ENCODE data around the gene PPA1. TPM values are rescaled to one million over a fixed set of nuclear protein-coding genes. Genes with fewer than 3 reads are reported as not detected.

Gene PPA1
- total and polyA plus RNA-seq, 8 donors = 18.1 to 217 (median 125) TPM

DNA sequence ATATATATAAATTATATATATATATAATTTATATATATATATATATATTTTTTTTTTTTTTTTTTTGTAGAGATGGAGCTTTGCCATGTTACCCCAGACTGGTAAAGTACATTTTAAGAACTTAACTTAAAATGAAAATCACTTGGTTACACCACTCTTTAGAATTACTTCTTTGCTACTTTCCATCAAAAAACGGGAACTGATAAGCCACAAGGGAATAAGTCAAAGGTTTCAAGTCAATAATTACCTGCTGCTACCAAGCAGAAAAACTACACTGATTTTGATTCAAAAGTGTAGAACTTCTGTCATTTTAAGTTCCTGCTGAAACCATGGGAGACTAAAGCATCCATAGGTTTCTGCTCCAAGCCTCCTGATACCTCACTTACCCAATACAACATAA is 12.2 kb downstream of the PPA1 start:
- no peak for TF ChIP-seq EP300 (IDR thresholded peaks at IDR 0.05)
- no peak for TF ChIP-seq CTCF (IDR thresholded peaks at IDR 0.05)
- no peak for TF ChIP-seq POLR2AphosphoS5 (IDR thresholded peaks at IDR 0.05)
- TF ChIP-seq POLR2A (IDR thresholded peaks at IDR 0.05) = no peak
- peaks cover 4 to 21% (median 13%) of the 10 kb centered on the region in 4 donors for H3K4me1 ChIP-seq
- peak overlapping the region in 1 of 4 donors; percentile 6 for H3K4me3 ChIP-seq
- intact Hi-C loops (cut with DNase I; ENCODE audit: low total_unique reads) = loop anchor here (5.0 kb wide), 1 partner anchor 146 kb away; no protein-coding TSS in a partner anchor
- H3K27me3 ChIP-seq = no peaks in the 10 kb centered on the region
- WGBS, 5 donors = 3 to 37% (median 14%) methylated on average over 1 of the region's 1 CpG
- H3K9me3 ChIP-seq = no peaks in the 10 kb centered on the region
- H3K36me3 ChIP-seq = peaks cover 0 to 29% (median 27%) of the 10 kb centered on the region in 4 donors
- peak overlapping the region in 3 of 5 donors; percentile 24 to 49 (median 25) for H3K27ac ChIP-seq
- DNase-seq = no peak

DNA sequence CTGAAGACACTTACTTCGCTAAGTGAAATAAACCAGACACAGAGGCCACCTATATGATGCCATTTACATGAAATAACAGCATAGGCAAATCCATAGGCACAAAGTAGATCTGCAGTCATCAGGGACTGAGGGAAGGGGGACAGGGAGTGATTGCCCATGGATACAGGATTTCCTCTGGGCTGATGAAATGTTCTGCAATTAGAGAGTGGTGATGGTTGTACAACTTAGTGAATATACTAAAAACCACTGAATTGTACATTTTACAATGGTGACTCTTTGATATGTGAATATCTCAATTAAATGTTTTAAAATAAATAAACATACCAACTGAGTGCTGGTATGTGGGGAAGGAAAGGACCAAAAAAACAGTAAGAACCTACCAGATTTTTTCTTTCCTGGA is 20.4 kb downstream of the PPA1 start:
- TF ChIP-seq CTCF (IDR thresholded peaks at IDR 0.05) (no peak), POLR2A (IDR thresholded peaks at IDR 0.05) (no peak), POLR2AphosphoS5 (IDR thresholded peaks at IDR 0.05) (no peak), EP300 (IDR thresholded peaks at IDR 0.05) (no peak)
- no peaks in the 10 kb centered on the region for H3K27me3 ChIP-seq
- peaks cover 33 to 99% (median 97%) of the 10 kb centered on the region in 4 donors for H3K36me3 ChIP-seq
- no peak overlapping the region for H3K27ac ChIP-seq
- intact Hi-C loops (cut with DNase I; ENCODE audit: low total_unique reads) = no loop called here
- no peaks in the 10 kb centered on the region for H3K9me3 ChIP-seq
- H3K4me1 ChIP-seq = no peaks in the 10 kb centered on the region
- 94 to 100% (median 100%) methylated on average over 1 of the region's 1 CpG for WGBS, 5 donors
- no peak overlapping the region for H3K4me3 ChIP-seq
- no peak for DNase-seq

DNA sequence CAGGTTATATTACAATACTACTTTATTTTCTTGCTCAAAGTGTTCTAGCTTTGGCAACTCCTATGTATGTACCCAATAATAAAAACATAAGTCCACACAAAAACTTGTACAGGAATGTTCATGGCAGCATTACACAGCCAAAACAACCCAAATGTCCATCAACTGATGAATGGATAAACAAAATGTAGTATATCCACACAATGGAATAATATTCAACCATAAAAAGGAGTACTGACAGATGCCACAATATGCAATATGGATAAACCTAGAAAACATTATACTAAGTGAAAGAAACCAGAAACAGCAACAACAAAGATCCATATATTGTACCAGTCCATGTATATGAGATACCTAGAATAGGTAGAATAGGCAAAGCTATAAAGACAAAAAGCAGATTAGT is 21.0 kb downstream of the PPA1 start:
- intact Hi-C loops (cut with DNase I; ENCODE audit: low total_unique reads) = no loop called here
- peaks cover 38 to 99% (median 98%) of the 10 kb centered on the region in 4 donors for H3K36me3 ChIP-seq

GRCh38 chr10:70206762-70207161 is 26.5 kb downstream of the PPA1 start:
- Histone ChIP-seq H3K27ac (no peak overlapping the region), H3K9me3 (no peaks in the 10 kb centered on the region), H3K36me3 (peaks cover 44 to 98% (median 95%) of the 10 kb centered on the region in 4 donors), H3K4me1 (no peaks in the 10 kb centered on the region), H3K4me3 (no peak overlapping the region), H3K27me3 (no peaks in the 10 kb centered on the region)
- DNase-seq = no peak
- 90 to 98% (median 97%) methylated on average over 4 to 5 of the region's 5 CpGs for WGBS, 5 donors
- no peak for TF ChIP-seq POLR2AphosphoS5 (IDR thresholded peaks at IDR 0.05)
- no peak for TF ChIP-seq CTCF (IDR thresholded peaks at IDR 0.05)
- TF ChIP-seq EP300 (IDR thresholded peaks at IDR 0.05) = no peak
- TF ChIP-seq POLR2A (IDR thresholded peaks at IDR 0.05) = no peak
- intact Hi-C loops (cut with DNase I; ENCODE audit: low total_unique reads) = no loop called here

More for the DNA sequence above, 21.0 kb downstream of the PPA1 start:
- no peaks in the 10 kb centered on the region for H3K9me3 ChIP-seq
- TF ChIP-seq POLR2A (IDR thresholded peaks at IDR 0.05) = no peak
- no peak for TF ChIP-seq POLR2AphosphoS5 (IDR thresholded peaks at IDR 0.05)
- TF ChIP-seq EP300 (IDR thresholded peaks at IDR 0.05) = no peak
- TF ChIP-seq CTCF (IDR thresholded peaks at IDR 0.05) = no peak
- no peaks in the 10 kb centered on the region for H3K27me3 ChIP-seq
- H3K27ac ChIP-seq = no peak overlapping the region
- no peaks in the 10 kb centered on the region for H3K4me1 ChIP-seq
- H3K4me3 ChIP-seq = no peak overlapping the region
- DNase-seq = no peak

Data from stomach (tissue), 9 donors.